GM19372 (cell line): ENCODE measurements around the gene XPO4.

Source experiments
- ATAC-seq: cut with Tn5 transposase; IDR thresholded peaks from one replicate; pipeline ENCODE4 v1.9.1; 2021; ENCODE audit warnings: mild to moderate bottlenecking, low read depth, moderate library complexity; ENCODE audit not compliant: unreplicated experiment

Gene XPO4

DNA sequence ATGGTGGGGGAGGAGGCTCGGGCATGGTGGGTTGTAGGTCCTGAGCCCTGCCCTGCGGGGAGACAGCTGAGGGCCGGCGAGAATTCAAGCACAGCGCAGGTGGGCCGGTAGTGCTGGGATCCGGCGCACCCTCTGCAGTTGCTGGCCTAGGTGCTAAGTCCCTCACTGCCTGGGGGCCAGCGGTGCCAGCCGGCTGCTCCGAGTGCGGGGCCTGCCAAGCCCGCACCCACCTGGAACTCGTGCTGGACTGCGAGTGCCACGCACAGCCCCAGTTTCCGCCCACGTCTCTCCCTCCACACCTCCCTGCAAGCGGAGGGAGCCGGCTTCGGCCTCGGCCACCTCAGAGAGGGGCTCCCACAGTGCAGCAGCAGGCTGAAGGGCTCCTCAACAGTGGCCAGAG is 162.5 kb downstream of the XPO4 start:
- no peak for ATAC-seq

DNA sequence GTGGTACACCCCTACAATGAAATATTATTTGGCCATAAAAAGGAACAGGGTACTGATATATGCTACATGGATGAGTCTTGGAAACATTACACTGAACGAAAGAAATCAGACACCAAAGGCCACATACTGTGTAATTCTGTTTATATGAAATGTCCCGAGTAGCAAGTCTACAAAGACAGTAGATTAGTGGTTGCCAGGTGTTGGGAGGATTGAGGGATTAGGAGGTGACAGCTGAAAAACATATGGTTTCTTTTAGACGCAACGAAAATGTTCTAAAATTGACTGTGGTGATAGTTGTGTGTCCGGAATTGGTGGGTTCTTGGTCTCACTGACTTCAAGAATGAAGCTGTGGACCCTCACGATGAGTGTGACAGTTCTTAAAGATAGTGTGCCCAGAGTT is 163.9 kb downstream of the XPO4 start:
- ATAC-seq = no peak

DNA sequence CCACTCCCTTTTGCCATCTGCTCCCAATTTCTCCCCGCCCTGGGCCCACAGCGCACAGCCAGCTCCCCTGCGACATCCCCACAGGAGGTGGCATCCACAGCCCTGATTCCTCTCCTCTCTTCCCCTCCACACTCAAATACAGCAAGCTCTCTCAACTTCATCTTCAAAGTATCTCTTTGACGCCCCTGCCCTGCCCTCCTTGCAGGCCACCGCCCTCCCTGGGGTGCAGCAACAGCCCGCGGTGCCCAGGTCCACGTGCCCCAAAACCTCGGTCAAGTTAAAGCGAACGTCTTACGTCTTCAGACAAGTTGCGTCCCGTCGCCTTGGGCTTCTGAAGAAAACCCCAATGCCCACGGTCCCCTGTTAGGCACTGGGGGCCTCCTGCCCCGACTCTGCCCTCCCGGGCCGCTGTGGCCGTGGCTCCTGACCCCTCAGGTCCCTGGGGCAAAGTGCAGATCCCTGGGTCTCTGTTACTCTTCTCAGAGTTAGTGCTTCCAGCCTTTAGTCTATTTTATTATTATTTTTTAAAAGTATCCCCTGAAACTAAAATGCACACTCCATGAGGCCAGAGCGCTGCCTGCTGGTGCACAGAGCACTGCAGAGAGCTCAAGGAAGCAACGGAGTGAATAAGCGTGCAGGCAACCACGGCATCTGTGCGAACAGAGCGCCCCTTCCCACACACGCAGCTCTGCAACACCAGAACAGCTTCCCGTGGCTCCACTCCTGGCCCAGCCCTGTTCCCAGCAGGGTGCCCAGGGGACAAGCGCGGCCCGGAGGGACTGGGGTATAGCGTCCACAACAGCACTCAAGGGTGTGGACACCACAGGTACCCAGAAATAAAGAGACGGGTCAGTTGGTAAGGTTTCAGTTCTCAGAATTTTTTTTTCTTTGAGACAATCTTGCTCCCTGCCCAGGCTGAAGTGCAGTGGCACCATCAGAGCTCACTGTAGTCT is 172.6 kb downstream of the XPO4 start:
- ATAC-seq = no peak

- ATAC-seq = no peak
Measured at GRCh38 chr13:20728579-20729311, 173.8 kb downstream of the XPO4 start.

DNA sequence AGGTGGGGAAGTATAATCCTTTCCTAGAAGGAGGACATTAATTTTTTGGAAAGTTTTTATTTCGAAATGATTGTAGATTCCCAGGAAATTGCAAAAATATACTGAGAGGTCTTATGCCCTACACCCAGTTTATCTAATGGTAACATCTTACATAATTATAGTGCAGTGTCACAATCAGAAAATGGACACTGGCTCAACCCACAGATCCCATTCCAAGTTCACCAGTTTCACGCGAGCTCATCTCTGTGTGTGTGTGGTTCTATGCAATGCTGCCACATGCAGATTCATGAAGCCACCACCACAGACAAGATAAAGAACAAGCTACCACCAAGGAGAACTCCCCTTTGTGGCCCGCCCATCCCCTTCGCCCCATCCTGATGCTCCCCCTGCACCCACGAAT is 174.7 kb downstream of the XPO4 start:
- no peak for ATAC-seq
